Measurements from ENCODE around the gene PIP5K1B.

GRCh38 chr9:68949271-68950000 is 244.4 kb downstream of the PIP5K1B start:
- no peak for TF ChIP-seq ZNF274 (IDR thresholded peaks at IDR 0.05; ENCODE audit: low read depth, low read length)
- no peak for TF ChIP-seq SUZ12 (IDR thresholded peaks at IDR 0.05; ENCODE audit: extremely low read depth, insufficient read depth, insufficient read length)
- no peak for TF ChIP-seq YY1 (IDR thresholded peaks at IDR 0.05; ENCODE audit: insufficient read depth, insufficient read length)

Measured in NT2/D1 (cell line).